ENCODE measurements around the gene RABGAP1L.
A peak's percentile ranks its signal among the peaks of the same experiment; 100 is the strongest.
"Not testable (repeated sequence)": the region's sequence is repeated elsewhere in the genome, so short reads cannot be mapped to it uniquely, and the experiment has no call there.

Gene RABGAP1L
- total RNA-seq = 233 to 279 reads per million in 2 donors

GRCh38 chr1:174159252-174160108 is at the start of gene RABGAP1L:
Gene RABGAP1L (plus strand): TSS chr1:174159520.
- DNase-seq = peak; percentile 87

DNA sequence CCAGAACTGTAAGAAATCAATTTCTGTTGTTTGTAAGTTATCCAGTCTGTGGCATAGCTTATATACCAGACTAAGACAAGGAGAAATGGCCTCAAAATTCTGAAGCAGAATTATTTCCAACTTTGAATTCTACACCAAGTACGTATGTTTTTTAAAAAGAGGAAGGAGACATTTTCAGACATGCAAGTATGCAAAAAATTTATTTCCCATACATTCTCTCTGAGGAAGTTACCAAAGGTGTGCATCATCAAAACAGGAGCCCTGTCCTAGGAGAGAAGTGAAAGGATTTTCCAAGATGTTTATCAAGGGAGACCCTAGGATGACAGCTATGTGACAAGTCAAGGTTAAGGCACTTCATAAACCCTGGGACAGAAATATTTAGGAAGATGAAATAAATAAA is 49.3 kb upstream of the RABGAP1L start:
- no peak for DNase-seq

DNA sequence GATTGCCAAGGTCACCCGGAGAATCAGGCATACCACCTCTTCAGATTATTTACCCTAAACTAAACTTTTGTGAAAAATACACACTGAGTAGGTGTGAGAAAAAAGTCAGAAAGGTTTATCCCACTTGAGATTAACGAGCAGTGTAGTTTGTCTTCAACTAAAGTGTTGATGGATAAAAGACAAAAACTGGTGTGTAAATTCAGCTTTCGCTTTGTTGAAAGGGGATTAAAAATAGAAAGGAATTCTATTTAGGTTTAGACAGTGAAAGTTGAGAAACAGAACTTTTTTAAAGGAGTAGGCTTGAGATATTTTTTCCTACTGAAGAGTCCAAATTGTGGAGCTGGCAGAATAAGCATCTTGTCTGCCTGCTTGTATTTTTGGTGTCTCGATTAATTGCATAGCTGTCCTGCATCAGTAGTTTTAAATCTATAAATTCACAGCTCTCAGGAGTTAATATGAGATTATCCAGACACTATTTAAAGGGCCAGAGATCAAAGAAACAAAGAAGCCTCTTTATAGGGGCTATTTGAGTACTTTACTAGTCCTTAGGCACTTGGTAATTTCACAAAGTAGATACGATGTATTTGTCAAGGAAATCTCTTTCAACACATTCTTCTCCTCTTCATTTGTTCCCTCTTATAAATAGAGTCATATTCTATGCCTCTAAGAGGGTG is 46.7 kb upstream of the RABGAP1L start:
- DNase-seq = no peak

DNA sequence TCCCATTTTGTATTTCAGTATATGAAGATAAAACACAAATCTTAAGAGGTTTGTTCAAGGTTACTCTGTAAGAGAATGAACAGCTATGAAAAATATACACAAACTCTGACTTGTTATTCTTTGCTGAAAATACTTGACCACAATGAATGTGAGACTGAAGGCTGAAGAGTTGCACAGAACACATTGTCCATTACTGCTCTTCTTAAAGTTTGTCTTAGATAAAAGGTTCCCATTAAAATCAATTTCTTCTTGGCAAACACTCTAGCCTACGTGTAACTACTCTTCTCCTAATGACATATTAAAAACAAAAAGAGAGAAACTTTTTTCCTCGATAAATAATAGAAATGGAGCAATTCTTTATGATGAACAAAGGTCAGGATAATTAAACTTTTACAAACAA is 45.2 kb upstream of the RABGAP1L start:
- no peak for DNase-seq

- DNase-seq = no peak
These were observed 44.4 kb upstream of the RABGAP1L start for GRCh38 chr1:174114788-174115448.

- no peak for DNase-seq
These were observed 43.3 kb upstream of the RABGAP1L start for GRCh38 chr1:174116042-174116441.

GRCh38 chr1:174118751-174119150 is 40.6 kb upstream of the RABGAP1L start:
- DNase-seq = no peak

- DNase-seq = not testable (repeated sequence)
These were observed 37.0 kb upstream of the RABGAP1L start for GRCh38 chr1:174122318-174122717.

DNA sequence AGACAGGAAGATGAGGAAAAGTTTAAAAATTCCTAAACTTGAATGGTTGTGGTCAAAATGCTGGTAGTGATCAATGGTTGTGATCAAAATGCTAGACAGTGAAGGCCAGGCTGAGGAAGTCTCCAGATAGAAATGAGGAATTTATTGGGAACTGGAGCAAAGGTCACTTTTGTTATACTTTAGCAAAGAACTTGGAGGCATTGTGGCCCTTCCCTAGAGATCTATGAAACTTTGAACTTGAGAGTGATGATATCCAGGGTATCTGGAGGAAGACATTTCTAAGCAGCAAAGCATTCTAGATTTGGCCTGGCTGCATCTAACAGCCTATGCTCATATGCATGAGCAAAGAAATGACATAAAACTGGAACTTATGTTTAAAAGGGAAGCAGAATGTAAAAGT is 35.5 kb upstream of the RABGAP1L start:
- DNase-seq = no peak

DNA sequence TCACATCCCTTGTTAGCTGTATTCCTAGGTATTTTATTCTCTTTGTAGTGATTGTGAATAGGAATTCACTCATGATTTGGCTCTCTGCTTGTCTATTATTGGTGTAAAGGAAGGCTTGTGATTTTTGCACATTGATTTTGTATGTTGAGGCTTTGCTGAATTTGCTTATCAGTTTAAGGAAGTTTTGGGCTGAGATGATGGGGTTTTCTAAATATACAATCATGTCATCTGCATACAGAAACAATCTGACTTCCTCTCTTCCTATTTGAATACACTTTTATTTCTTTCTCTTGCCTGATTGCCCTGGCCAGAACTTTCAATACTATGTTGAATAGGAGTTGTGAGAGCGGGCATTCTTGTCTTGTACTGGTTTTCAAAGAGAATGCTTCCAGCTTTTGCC is 32.1 kb upstream of the RABGAP1L start:
- DNase-seq = not testable (repeated sequence)

GRCh38 chr1:174131032-174131638 is 28.2 kb upstream of the RABGAP1L start:
- no peak for DNase-seq

DNA sequence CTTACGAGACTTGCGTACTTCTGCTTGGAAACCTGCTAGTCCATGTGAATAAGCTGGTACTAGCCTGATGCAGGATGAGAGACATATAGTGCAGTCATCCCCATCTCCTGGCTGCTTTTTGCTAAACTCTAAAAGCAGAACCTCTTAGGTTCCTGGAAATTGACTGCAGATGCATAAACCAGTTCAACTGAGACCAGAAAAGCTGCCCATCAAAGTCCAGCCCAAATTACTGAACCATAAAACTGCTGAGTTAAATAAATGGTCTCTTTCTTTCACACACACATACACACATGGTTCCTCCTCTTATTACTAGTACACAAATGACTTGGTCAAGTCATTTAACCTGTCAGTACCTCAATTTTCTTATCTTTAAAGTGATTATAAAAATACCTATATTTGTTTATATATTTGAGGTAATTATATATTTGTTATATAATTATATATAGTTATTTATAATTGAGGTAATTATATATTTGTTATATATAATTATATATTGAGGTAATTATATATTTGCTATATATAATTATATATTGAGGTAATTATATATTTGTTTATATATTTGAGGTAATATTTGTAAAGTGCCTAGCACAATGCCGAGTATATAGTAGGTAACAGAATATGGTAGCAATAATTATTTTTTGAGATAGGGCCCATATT is 25.2 kb upstream of the RABGAP1L start:
- no peak for DNase-seq

GRCh38 chr1:174135211-174135610 is 24.1 kb upstream of the RABGAP1L start:
- DNase-seq = no peak

GRCh38 chr1:174136714-174137113 is 22.6 kb upstream of the RABGAP1L start:
- DNase-seq = no peak

DNA sequence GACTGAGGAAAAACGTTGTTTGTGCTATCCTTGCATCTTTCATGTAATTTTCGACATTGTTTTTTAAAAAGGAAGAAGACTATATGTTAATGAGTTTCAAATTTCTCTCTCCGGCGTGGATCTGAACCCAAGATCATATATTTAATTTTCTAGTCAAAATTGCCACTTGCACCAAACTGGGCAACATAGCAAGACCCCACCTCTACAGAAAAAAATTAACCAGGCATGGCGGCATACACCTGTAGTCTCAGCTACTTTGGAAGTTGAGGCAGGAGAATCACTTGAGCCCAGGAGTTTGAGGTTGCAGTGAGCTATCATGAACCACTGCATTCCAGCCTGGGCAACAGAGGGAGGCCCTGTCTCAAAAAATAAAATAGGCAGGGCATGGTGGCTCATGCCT is 16.5 kb upstream of the RABGAP1L start:
- DNase-seq = no peak

- not testable (repeated sequence) for DNase-seq
These were observed 15.5 kb upstream of the RABGAP1L start for GRCh38 chr1:174143727-174144396.

GRCh38 chr1:174144397-174144783 is 14.9 kb upstream of the RABGAP1L start:
- DNase-seq = not testable (repeated sequence)

- no peak for DNase-seq
These were observed 10.1 kb upstream of the RABGAP1L start for GRCh38 chr1:174149216-174149615.

DNA sequence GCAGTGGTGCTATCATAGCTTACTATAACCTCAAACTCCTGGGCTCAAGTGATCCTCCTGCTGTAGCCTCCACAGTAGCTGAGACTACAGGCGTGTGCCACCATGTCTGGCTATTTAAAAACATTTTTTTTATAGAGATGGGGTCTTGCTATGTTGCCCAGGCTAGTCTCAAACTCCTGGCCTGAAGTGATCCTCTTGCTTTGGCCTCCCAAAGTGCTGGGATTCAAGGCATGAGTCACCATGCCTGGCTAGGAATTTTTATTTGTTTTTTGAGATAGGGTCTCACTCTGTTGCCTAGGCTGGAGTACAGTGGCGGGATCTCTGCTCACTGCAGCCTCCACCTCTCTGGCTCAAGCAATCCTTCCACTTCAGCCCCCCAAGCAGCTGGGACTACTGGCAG is 8.8 kb upstream of the RABGAP1L start:
- DNase-seq = no peak

- no peak for DNase-seq
These were observed 6.9 kb upstream of the RABGAP1L start for GRCh38 chr1:174152427-174152826.

GRCh38 chr1:174153085-174153824 is 6.1 kb upstream of the RABGAP1L start:
- no peak for DNase-seq

DNA sequence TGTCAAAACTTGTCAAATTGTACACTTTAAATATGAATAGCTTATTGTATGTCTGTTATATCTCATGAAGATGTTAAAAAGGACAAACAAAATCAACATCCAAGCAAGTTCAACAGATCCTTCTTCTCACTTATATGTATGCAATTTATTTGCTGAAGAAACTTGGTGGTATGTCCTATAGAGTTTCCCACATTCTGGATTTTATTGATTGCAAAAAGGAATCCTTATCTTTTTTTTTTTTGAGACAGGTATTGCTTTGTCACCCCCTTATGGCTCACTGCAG is 5.6 kb upstream of the RABGAP1L start:
- no peak for DNase-seq
